ENCODE results near the gene GRIK4. TPM values are rescaled to one million over a fixed set of nuclear protein-coding genes. Genes with fewer than 3 reads are reported as not detected.

The GRIK4 gene
- total RNA-seq, 6 experiments from 2014 or later = 0.07 to 0.11 TPM; not detected in 4

DNA sequence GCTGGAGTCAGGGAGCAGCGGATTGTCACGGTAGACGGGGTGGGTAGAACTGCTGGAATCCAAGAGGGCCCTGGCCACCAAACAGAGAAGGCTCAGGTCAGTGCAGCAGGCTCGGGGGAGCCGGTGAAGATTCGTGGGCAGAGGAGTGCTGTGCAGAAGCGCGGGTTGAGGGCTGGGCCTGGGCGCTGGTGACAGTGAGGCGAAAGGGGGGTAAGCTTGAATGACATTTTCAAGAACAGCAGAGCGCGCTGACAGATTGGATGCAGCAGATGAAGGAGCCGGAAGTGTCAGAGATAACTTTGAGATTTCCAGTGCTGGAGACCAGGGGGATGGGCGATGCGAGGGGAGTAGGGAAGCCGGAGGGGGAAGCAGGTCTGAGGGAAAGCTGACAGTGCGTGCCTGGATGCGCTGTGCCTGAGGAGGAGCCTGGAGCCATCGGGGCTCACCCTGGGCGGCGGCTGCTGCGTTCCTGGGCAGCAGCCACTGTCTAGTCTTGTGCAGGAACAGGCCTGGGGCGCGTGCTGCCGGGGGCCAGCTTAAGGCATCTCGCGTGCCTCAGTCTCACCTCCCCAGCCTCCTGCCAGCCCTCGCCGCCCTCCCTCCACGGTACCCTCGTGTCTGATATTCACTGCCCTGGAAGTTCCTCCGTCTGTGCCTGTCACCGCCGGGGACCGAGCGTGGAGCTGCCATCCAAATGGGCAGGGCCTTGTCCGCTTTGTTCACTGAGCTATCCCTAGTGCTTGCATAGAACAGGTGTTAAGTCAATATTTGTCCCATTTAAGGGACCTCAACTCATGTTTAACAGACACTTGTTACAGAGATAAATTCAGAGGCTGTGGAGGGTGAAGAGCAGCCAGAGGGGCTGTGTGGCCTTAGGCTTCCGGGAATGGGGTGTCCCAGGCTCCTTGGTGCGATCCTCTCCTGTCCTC lies 5.2 kb downstream of the GRIK4 start:
- Histone ChIP-seq H3K27me3 (no peaks in the 10 kb centered on the region), H3K9me3 (no peaks in the 10 kb centered on the region), H3K4me1 (no peaks in the 10 kb centered on the region), H3K4me3 (no peak overlapping the region), H3K36me3 (no peaks in the 10 kb centered on the region), H3K27ac (no peak overlapping the region)
- intact Hi-C loops (cut with DNase I) = loop anchor here (5.0 to 10.0 kb wide), 2 partner anchors 166 to 438 kb away; no protein-coding TSS in a partner anchor
- WGBS (ENCODE audit: insufficient coverage, low coverage, low lambda C conversion rate, missing lambda C conversion rate) = 17% methylated on average over 16 of the region's 39 CpGs
- ATAC-seq (peak in 1 of 4 donors; percentile 6), DNase-seq (peak in 1 of 3 donors; percentile 35)
- TF ChIP-seq, protein P1, sequence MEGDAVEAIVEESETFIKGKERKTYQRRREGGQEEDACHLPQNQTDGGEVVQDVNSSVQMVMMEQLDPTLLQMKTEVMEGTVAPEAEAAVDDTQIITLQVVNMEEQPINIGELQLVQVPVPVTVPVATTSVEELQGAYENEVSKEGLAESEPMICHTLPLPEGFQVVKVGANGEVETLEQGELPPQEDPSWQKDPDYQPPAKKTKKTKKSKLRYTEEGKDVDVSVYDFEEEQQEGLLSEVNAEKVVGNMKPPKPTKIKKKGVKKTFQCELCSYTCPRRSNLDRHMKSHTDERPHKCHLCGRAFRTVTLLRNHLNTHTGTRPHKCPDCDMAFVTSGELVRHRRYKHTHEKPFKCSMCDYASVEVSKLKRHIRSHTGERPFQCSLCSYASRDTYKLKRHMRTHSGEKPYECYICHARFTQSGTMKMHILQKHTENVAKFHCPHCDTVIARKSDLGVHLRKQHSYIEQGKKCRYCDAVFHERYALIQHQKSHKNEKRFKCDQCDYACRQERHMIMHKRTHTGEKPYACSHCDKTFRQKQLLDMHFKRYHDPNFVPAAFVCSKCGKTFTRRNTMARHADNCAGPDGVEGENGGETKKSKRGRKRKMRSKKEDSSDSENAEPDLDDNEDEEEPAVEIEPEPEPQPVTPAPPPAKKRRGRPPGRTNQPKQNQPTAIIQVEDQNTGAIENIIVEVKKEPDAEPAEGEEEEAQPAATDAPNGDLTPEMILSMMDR (IDR thresholded peaks at IDR 0.05) = no peak
- no peak for TF ChIP-seq POLR2A (IDR thresholded peaks at IDR 0.05)

DNA sequence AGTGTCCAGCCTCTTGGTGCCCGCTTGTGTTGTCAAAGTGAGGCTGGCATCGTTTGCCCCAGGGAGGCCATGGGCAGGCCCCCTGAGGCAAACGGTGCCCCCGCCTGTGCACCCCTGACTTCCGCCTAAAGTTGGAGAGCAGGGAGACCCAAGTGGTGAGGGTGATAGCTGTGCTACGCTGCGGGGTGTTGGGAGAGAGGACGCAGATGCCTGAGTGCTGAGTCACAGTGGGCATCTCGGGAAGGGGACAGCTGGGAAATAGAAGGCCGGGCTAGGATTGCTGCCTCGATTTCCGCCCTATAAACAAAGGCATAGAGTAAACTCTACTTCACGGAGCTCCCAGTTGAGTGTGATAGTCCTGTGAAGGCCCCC lies 5.8 kb downstream of the GRIK4 start:
- H3K27ac ChIP-seq = no peak overlapping the region
- ATAC-seq (no peak), DNase-seq (peak in 1 of 3 donors; percentile 7)

DNA sequence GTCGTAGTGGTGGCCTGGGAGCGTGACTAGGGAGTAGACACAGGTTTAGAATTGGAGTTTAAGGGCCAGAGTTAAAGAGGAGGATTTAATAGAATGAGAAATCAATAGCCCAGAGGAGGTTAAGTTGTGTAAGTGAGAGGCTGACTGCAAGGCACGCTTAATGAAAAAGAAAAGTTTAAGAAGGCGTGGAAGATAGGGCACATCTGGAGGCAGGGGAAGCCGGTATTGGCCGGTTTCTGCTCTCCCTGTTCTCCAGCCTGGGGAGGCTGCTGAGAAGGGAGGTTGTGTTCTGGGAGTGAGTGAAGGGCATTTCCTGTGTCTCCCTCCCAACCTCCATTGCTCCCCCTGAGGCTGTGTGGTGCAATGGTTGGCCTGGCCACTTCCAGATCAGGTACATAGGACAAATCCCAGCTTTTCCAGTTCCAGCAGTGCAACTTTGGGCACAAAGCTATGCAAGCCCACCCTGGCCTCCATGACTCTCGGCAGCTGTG lies 6.3 kb downstream of the GRIK4 start:
- H3K36me3 ChIP-seq = no peaks in the 10 kb centered on the region
- intact Hi-C loops (cut with DNase I) = loop anchor here (5.0 to 10.0 kb wide), 2 partner anchors 164 to 437 kb away; no protein-coding TSS in a partner anchor
- no peak overlapping the region for H3K27ac ChIP-seq
- H3K4me1 ChIP-seq = no peaks in the 10 kb centered on the region
- no peak for ATAC-seq
- H3K27me3 ChIP-seq = no peaks in the 10 kb centered on the region
- no peaks in the 10 kb centered on the region for H3K9me3 ChIP-seq
- WGBS (ENCODE audit: insufficient coverage, low coverage, low lambda C conversion rate, missing lambda C conversion rate) = 53% methylated on average over 7 of the region's 7 CpGs
- peak in 1 of 3 donors; percentile 7 for DNase-seq
- TF ChIP-seq, protein P1 (IDR thresholded peaks at IDR 0.05) = no peak
- no peak for TF ChIP-seq POLR2A (IDR thresholded peaks at IDR 0.05)
- no peak overlapping the region for H3K4me3 ChIP-seq

More for the DNA sequence above, 5.8 kb downstream of the GRIK4 start:
- 30% methylated on average over 3 of the region's 13 CpGs for WGBS (ENCODE audit: insufficient coverage, low coverage, low lambda C conversion rate, missing lambda C conversion rate)
- H3K4me3 ChIP-seq = no peak overlapping the region
- H3K27me3 ChIP-seq = no peaks in the 10 kb centered on the region
- TF ChIP-seq, protein P1 (IDR thresholded peaks at IDR 0.05) = no peak
- no peak for TF ChIP-seq POLR2A (IDR thresholded peaks at IDR 0.05)
- H3K36me3 ChIP-seq = no peaks in the 10 kb centered on the region
- intact Hi-C loops (cut with DNase I) = loop anchor here (5.0 to 10.0 kb wide), 2 partner anchors 165 to 437 kb away; no protein-coding TSS in a partner anchor
- H3K4me1 ChIP-seq = no peaks in the 10 kb centered on the region
- H3K9me3 ChIP-seq = no peaks in the 10 kb centered on the region

DNA sequence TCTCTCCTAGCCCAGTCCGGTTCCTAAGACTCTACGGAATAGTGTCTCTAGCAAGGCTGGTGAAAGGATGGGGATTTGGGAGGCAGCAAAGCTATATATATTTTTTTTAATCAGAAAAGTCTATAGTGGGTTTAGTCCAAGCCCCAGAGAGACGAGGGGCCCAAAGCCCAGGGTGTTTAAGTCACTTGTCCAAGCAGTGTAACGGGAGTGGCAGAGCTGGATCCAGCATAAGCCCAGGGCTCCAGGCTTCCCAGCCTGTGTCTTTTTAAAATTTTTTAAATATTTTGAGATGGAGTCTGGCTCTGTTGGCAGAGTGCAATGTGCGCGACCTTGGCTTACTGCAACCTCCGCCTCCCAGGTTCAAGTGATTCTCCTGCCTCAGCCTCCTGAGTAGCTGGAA lies 6.8 kb downstream of the GRIK4 start:
- TF ChIP-seq, protein P1 (IDR thresholded peaks at IDR 0.05) = no peak
- TF ChIP-seq POLR2A (IDR thresholded peaks at IDR 0.05) = no peak
- no peak for ATAC-seq
- H3K4me1 ChIP-seq = no peaks in the 10 kb centered on the region
- no peak overlapping the region for H3K4me3 ChIP-seq
- no CpG with 5 or more reads among the region's 7 CpGs for WGBS (ENCODE audit: insufficient coverage, low coverage, low lambda C conversion rate, missing lambda C conversion rate)
- H3K36me3 ChIP-seq = no peaks in the 10 kb centered on the region
- intact Hi-C loops (cut with DNase I) = loop anchor here (5.0 to 10.0 kb wide), 2 partner anchors 164 to 436 kb away; no protein-coding TSS in a partner anchor
- no peaks in the 10 kb centered on the region for H3K9me3 ChIP-seq
- peak in 1 of 3 donors; percentile 3 for DNase-seq
- H3K27ac ChIP-seq = no peak overlapping the region
- H3K27me3 ChIP-seq = no peaks in the 10 kb centered on the region
